COLO668 (cell line): Measurements from ENCODE around the gene SMG6.
A peak's percentile ranks its signal among the peaks of the same experiment; 100 is the strongest.

ENCODE experiments used
- DNase-seq: peaks from one replicate; lab custom pipeline; 2025; ENCODE audit not compliant: unreplicated experiment; lab: John Stamatoyannopoulos, UW

SMG6 gene

DNA sequence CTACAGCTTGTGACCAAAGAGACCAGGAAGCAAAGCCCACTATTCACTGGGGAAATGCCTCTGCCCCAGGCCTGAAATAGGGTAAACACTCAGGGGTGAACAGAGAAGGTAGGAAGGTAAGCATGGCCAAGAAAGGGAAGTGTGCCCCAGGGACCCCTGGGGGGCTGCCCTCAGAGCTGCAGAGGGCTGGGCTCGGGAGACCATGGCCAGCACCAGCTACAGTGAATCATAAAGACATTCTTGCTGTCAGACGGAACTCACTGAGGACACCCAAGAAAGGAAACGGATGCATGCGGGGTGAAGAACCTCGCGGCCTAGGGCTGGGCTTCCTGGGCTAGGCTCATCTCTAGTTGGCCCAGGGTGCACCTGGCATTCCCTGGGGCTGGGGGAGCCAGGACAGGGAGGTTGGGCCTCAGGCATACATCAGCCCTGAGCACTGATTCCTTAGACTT, 239.0 kb downstream of the SMG6 start:
- DNase-seq, result no peak

DNA sequence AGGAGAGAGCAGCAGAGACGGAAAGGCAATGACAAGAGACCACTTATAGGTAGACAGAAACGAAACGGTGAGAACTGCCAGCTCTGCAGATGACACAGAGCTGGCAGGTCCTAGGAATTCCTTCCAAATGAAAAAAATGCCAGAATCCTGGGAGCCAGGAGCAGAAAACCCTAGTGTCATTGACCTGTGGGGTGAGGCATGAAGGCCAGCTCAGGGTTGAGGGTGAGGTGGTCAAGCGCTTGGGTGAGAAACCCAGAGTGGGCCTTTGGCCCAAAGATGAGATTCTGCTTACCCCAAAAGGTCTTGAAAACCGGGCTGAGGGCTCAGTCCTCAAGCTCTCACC, 239.5 kb downstream of the SMG6 start:
- no peak for DNase-seq

GRCh38 chr17:2063261-2064146, 240.1 kb downstream of the SMG6 start:
- no peak for DNase-seq

DNA sequence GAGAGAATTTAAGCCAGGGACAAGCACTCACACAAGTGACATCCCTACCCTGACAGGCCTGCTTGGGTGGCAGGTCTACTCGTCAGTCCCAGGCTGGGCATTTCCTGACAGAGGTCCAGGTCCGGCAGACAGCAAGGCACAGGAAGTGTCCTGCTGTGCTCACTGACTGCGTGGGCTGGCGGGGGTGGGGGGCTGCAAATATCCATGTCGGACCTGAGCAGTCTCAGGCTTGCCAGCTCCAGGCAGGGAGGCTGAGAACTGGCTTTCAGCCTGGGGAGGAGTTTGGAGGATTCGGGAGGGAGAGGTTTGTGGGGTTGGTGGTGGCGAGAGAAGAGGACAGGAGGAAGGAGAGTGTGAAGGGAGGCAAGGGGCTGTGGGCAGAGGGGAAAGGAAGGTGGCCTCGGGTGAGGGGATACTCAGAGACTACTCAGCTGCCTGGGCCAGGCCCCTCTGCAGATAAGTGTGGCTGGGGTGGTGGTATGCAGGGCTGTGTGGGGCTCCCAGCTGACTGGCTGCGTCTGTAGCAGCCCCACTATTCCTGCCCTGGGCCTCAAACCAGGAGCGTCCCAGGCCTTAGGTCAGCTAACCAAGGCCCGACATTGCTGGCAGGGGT, 240.9 kb downstream of the SMG6 start:
- DNase-seq, result no peak

GRCh38 chr17:2061441-2061958, 242.1 kb downstream of the SMG6 start:
- no peak for DNase-seq

DNA sequence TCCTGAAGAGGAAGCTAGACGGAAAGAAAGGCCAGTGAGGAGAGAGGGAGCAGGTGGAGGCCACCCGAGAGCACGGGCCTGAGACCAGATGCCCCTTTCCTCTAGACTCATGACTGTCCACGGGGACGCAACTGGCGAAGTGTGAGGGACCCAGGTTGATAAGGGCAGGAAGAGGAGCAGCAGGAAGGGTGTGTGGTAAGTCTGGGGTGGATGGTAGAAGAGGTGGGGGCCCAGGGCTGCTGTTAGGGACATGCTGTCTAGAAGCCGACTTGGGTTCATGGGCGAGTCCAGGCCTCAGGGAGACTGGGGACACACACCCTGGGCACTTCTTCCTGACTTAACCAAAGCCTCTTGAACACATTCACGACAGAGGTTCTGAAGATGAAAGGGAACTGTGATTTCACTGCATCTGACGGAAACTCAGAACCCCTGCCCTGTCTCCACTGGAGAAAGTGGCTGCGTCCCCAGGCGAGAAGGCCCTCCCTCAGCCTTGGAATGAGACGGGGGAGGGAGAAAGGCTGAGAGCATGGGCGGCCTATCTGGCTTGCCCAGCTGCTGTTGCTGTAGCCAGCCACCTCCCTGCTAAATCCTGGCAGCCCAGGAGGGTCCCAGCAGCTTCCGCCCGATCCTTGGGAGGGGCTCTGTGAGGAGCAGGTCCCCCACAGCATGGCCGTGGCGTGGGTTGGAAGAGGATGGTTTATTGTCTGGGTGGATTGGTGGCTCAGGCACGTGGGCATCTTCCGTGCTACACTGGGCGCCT, 242.7 kb downstream of the SMG6 start:
- DNase-seq, result no peak

- DNase-seq, result no peak
Observed at GRCh38 chr17:2060385-2060658, 243.3 kb downstream of the SMG6 start.

GRCh38 chr17:2059547-2060384, 243.8 kb downstream of the SMG6 start:
- no peak for DNase-seq

DNA sequence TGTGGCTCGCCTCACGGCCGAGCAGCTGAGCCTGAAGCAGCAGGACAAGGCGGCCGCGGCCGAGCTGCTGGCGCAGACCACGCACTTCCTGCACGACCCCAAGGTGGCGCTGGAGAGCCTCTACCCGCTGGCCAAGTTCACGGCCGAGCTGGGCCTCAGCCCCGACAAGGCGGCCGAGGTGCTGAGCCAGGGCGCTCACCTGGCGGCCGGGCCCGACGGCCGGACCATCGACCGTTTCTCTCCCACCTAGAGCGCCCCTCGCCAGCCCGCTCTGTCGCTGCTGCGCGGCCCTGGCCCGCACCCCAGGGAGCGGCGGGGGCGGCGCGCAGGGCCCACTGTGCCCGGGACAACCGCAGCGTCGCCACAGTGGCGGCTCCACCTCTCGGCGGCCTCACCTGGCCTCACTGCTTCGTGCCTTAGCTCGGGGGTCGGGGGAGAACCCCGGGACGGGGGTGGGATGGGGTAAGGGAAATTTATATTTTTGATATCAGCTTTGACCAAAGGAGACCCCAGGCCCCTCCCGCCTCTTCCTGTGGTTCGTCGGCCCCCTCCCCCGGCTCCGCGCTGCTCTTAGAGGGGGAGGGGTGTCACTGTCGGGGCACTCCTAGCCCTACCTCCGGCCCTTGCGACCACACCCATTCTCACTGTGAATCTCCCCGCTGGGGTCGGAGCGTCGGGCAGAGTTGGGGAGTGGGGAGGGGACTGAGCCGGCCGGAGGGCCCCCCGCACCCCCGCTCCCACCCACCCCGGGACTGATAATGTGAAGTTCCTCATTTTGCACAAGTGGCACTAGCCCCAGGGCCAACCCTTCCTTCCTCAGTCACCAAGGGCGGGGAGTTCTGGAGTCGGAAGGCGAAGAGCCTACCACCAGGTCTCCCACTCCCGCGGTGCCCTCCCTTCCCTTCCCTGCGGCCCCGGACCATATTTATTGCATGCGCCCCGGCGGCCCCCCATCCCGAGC, 244.7 kb downstream of the SMG6 start:
- DNase-seq, result peak; percentile 47

DNA sequence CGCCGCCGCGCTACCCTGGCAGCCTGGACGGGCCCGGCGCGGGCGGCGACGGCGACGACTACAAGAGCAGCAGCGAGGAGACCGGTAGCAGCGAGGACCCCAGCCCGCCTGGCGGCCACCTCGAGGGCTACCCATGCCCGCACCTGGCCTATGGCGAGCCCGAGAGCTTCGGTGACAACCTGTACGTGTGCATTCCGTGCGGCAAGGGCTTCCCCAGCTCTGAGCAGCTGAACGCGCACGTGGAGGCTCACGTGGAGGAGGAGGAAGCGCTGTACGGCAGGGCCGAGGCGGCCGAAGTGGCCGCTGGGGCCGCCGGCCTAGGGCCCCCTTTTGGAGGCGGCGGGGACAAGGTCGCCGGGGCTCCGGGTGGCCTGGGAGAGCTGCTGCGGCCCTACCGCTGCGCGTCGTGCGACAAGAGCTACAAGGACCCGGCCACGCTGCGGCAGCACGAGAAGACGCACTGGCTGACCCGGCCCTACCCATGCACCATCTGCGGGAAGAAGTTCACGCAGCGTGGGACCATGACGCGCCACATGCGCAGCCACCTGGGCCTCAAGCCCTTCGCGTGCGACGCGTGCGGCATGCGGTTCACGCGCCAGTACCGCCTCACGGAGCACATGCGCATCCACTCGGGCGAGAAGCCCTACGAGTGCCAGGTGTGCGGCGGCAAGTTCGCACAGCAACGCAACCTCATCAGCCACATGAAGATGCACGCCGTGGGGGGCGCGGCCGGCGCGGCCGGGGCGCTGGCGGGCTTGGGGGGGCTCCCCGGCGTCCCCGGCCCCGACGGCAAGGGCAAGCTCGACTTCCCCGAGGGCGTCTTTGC, 245.6 kb downstream of the SMG6 start:
- peak; percentile 32 for DNase-seq

- peak; percentile 32 for DNase-seq
Observed at GRCh38 chr17:2057175-2057759, 246.3 kb downstream of the SMG6 start.

- peak; percentile 61 for DNase-seq
Observed at GRCh38 chr17:2056206-2057174, 247.1 kb downstream of the SMG6 start.

DNA sequence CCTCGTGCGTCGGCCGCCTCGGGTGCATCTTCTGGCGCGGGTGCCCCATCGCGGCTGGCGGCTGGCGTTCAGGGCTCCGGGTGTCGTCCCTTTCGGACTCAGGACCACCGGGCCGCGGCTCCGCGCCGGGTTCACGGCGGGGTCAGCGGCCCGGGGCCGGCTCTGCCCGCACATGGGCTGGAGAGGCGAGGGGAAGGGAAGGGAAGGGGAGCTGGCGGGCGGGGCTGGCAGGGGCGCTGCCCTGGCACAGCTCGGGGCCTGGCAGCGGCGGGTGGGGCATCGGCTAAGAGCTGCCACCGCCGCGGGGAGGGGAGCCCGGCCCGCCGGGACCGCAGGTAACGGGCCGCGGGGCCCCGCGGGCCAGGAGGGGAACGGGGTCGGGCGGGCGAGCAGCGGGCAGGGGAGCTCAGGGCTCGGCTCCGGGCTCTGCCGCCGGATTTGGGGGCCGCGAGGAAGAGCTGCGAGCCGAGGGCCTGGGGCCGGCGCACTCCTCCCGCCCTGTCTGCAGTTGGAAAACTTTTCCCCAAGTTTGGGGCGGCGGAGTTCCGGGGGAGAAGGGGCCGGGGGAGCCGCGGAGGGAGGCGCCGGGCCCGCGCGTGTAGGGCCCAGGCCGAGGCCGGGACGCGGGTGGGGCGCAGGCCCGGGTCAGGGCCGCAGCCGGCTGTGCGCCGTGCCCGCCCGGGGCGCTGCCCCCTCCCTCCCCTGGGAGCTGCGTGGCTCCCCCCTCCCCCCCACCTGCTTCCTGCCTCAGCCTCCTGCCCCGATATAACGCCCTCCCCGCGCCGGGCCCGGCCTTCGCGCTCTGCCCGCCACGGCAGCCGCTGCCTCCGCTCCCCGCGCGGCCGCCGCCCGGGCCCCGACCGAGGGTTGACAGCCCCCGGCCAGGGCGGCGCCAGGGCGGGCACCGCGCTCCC, 248.0 kb downstream of the SMG6 start:
- no peak for DNase-seq

DNA sequence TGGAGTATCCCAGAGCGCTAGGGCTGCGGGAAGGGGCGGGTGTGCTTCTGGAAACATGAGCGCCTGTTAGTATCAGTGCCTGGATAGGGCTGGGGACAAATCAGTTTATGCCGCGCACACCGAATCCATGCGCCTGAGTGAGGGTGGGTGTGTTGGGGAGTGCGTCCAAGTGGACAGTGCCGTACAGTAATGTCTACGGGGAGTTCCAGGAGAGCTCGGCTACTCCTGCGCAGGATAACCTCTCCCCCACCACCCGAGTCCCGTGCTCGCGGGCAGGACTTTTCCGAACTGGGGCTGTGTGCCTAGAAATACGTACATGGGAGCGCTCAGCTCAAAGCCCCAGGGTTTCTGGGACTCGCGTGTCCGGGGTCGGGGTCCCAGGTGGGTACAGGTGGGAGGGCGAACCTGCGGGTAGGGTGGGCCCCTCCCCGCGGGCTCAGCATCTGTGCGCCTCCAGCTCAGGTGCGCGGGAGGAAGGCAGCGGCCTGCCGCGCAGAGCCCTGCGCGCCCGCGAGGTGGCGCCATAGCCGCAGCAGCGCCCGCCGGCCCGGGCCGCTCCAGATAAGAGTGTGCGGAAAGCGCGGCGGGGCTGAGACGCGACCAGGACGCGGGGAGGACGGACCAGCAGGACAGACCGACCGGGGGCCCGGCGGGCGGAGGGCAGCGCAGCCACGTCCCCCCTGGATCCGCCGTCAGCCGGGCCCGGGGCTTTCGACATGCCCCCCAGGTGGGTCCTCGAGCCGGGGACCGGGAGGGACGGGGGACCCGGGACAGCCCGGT, 248.9 kb downstream of the SMG6 start, which contains the start of gene HIC1:
Gene HIC1, plus strand, starts transcription at position 592 of the 780 bp plus-strand sequence. CDS start 1,588 bp downstream, outside the sequence.
- peak; percentile 62 for DNase-seq

GRCh38 chr17:2054262-2054511, 249.4 kb downstream of the SMG6 start:
- DNase-seq, result no peak
